ENCODE measurements around the gene CRYGD. TPM values are rescaled to one million over a fixed set of nuclear protein-coding genes. Genes with fewer than 3 reads are reported as not detected.
"Not testable (repeated sequence)": the region's sequence is repeated elsewhere in the genome, so short reads cannot be mapped to it uniquely, and the experiment has no call there.

The CRYGD gene
- total RNA-seq, 4 donors from 2014 or later = not detected

- no peak for DNase-seq (ENCODE audit: low spot score)
- no peak for ATAC-seq (ENCODE audit: low FRiP score)
- TF ChIP-seq CTCF (IDR thresholded peaks at IDR 0.05) = no peak
Measured at GRCh38 chr2:208129744-208130711, 5.7 kb upstream of the CRYGD start, which contains the start of gene CRYGC. Gene CRYGC (minus strand): TSS chr2:208129828. CDS start chr2:208129792, 36 bp downstream.

GRCh38 chr2:208128136-208128535, 3.8 kb upstream of the CRYGD start:
- no peak for ATAC-seq (ENCODE audit: low FRiP score)
- TF ChIP-seq CTCF (IDR thresholded peaks at IDR 0.05) = no peak

GRCh38 chr2:208127090-208127489, 2.8 kb upstream of the CRYGD start:
- DNase-seq (ENCODE audit: low spot score) (no peak), ATAC-seq (ENCODE audit: low FRiP score) (no peak)
- TF ChIP-seq CTCF (IDR thresholded peaks at IDR 0.05) = no peak

More at GRCh38 chr2:208128136-208128535, 3.8 kb upstream of the CRYGD start:
- no peak for DNase-seq (ENCODE audit: low spot score)

GRCh38 chr2:208125251-208125650, 927 bp upstream of the CRYGD start:
- ATAC-seq (ENCODE audit: low FRiP score) (no peak), DNase-seq (ENCODE audit: low spot score) (no peak)
- no peak for TF ChIP-seq CTCF (IDR thresholded peaks at IDR 0.05)

GRCh38 chr2:208122248-208122647, 2.1 kb downstream of the CRYGD start:
- ATAC-seq (ENCODE audit: low FRiP score) = no peak
- TF ChIP-seq CTCF (IDR thresholded peaks at IDR 0.05) = no peak
- DNase-seq (ENCODE audit: low spot score) = no peak

- TF ChIP-seq CTCF (IDR thresholded peaks at IDR 0.05) = no peak
- DNase-seq (ENCODE audit: low spot score) = no peak
- ATAC-seq (ENCODE audit: low FRiP score) = no peak
Measured at GRCh38 chr2:208118918-208119317, 5.4 kb downstream of the CRYGD start.

GRCh38 chr2:208117390-208117789, 6.9 kb downstream of the CRYGD start:
- ATAC-seq (ENCODE audit: low FRiP score); DNase-seq (ENCODE audit: low spot score): not testable (repeated sequence)

Data from omental fat pad (tissue), 4 donors.